Adrenal gland (tissue), 12 donors: ENCODE measurements around the gene GAMT. TPM values are rescaled to one million over a fixed set of nuclear protein-coding genes. Genes with fewer than 3 reads are reported as not detected.
A peak's percentile ranks its signal among the peaks of the same experiment; 100 is the strongest.

Experiments
- DNase-seq, 7 donors: peaks; one replicate each; pipeline ENCODE4 v3.0.0-alpha.2; 2019 to 2020
- H3K27ac ChIP-seq, 5 donors: fragments of 200-600 bp; sonication (generic) in 4 of 5; 1 replicate in 3 of 5; 2 replicates in 2 of 5; pipeline versions ENCODE4 v1.5.1 to v1.8.0; 2016 to 2020; ENCODE audit warnings: mild to moderate bottlenecking in 1 of 5
- H3K27me3 ChIP-seq: fragments of 200-600 bp; 2 replicates; pipeline ENCODE4 v1.8.0; 2021
- H3K36me3 ChIP-seq, 2 donors: fragments of 200-600 bp; replicated peaks in 1 of 2; 1 replicate in 1 of 2; 2 replicates in 1 of 2; pipeline versions ENCODE4 v1.5.1 to v1.8.0; 2018 to 2022
- H3K4me1 ChIP-seq, 2 donors: fragments of 200-600 bp; replicated peaks in 1 of 2; 1 replicate in 1 of 2; 2 replicates in 1 of 2; pipeline versions ENCODE4 v1.5.1 to v1.8.0; 2018 to 2021
- H3K4me3 ChIP-seq, 4 donors: fragments of 200-600 bp; sonication (generic) in 3 of 4; one replicate each; pipeline ENCODE4 v1.5.1; 2016 to 2018
- H3K9me3 ChIP-seq, 3 donors: fragments of 200-600 bp; sonication (generic) in 1 of 3; replicated peaks in 1 of 3; 1 replicate in 2 of 3; 2 replicates in 1 of 3; pipeline versions ENCODE4 v1.5.1 to v1.8.0; 2016 to 2021
- CTCF ChIP-seq, 6 experiments: fragments of 450-650 bp in 4 of 6; fragments of 200-600 bp in 2 of 6; sonication (generic) in 1 of 6; IDR thresholded peaks; 1 replicate in 5 of 6; 2 replicates in 1 of 6; pipeline versions ENCODE4 v1.5.1 to v1.8.0; 2016 to 2021; ENCODE audit warnings: antibody characterized with exemption in 6 of 6, mild to moderate bottlenecking in 2 of 6, moderate library complexity in 1 of 6
- POLR2A ChIP-seq, 2 donors: fragments of 450-650 bp; IDR thresholded peaks; one replicate each; pipeline ENCODE4 v1.6.1; 2017; ENCODE audit warnings: antibody characterized with exemption in 2 of 2, mild to moderate bottlenecking in 2 of 2, moderate library complexity in 1 of 2
- WGBS, 4 donors: extraction: QIAGEN DNeasy Blood & Tissue Kit in 2 of 4; methylation state at CpG; one replicate each; pipeline versions ENCODE4 v1.1.5 to v1.1.7; 2013 to 2017; 5-methylcytosine and 5-hydroxymethylcytosine counted together
- intact Hi-C, 2 donors: fragments of 100-400 bp; cut with DNase I; formaldehyde crosslinking; loops; one replicate each; pipeline versions ENCODE4 v1.14.1 to v1.15.0; 2022 to 2023
- polyA plus RNA-seq, 3 donors: library from polyadenylated mRNA; stranded (reverse); fragments of 200-250 nt in 2 of 3; fragments of 350-450 nt in 1 of 3; fragmentation: Illumina TruSeq in 1 of 3; extraction: RNeasy Lipid Tissue Mini Kit (QIAGEN cat#74804) in 1 of 3; gene quantifications; one replicate each; pipeline ENCODE4 v1.2.3, GENCODE V29; 2013 to 2014
- total RNA-seq, 9 donors: library from RNA; depleted of rRNA in 4 of 9; stranded (reverse); fragments of >200 nt in 4 of 9; fragments of 120-200 nt in 1 of 9; fragmentation: NEBNext Ultra II Directional in 1 of 9; extraction: Animal tissue kit (Norgen Biotek cat#: 25700) in 1 of 9; gene quantifications; one replicate each; pipeline versions ENCODE4 v1.1.0 to v1.2.4, GENCODE V29; 2013 to 2023
- donor health status: healthy with polysubstance abuse.
- donor health status: Bipolar disorder and iron deficiency.
- donor health status: DM: yes; HTN: yes; CAD: no.
- donor health status: DM: no; HTN: no; CAD: no.
- donor health status: DM: no; HTN: no; CAD: no.
- donor health status: DM: yes; HTN: yes; CAD: no.

Gene GAMT
- total and polyA plus RNA-seq, 12 donors, result 7.4 to 96.9 (median 36.3) TPM

- no peak for DNase-seq
- no peak for TF ChIP-seq CTCF (IDR thresholded peaks at IDR 0.05)
- no peak for TF ChIP-seq POLR2A (IDR thresholded peaks at IDR 0.05)
- 69 to 88% (median 78%) methylated on average over 19 to 30 of the region's 30 CpGs for WGBS, 4 donors
- H3K4me3 ChIP-seq, result no peak overlapping the region
- peaks cover 18 to 38% of the 10 kb centered on the region in 2 donors for H3K4me1 ChIP-seq
- peak overlapping the region in 3 of 5 donors; percentile 13 to 62 (median 59) for H3K27ac ChIP-seq
- no peaks in the 10 kb centered on the region for H3K27me3 ChIP-seq
- H3K36me3 ChIP-seq, result peaks cover 0 to 53% of the 10 kb centered on the region in 2 donors
- intact Hi-C loops, result no loop called here
- no peaks in the 10 kb centered on the region for H3K9me3 ChIP-seq
Observed at GRCh38 chr19:1360126-1360817, 41.1 kb downstream of the GAMT start.

GRCh38 chr19:1357531-1358109 lies 43.7 kb downstream of the GAMT start:
- no peak overlapping the region for H3K4me3 ChIP-seq
- no peaks in the 10 kb centered on the region for H3K9me3 ChIP-seq
- DNase-seq, result no peak
- H3K27me3 ChIP-seq, result no peaks in the 10 kb centered on the region
- TF ChIP-seq POLR2A (IDR thresholded peaks at IDR 0.05), result no peak
- TF ChIP-seq CTCF (IDR thresholded peaks at IDR 0.05), result no peak
- intact Hi-C loops, result no loop called here
- no peak overlapping the region for H3K27ac ChIP-seq
- 86 to 90% (median 88%) methylated on average over 24 of the region's 24 CpGs for WGBS, 4 donors
- H3K36me3 ChIP-seq, result peaks cover 0 to 35% of the 10 kb centered on the region in 2 donors
- H3K4me1 ChIP-seq, result peaks cover 24 to 42% of the 10 kb centered on the region in 2 donors

- peaks cover 24 to 35% of the 10 kb centered on the region in 2 donors for H3K4me1 ChIP-seq
- peak overlapping the region in 4 of 5 donors; percentile 9 to 94 (median 71) for H3K27ac ChIP-seq
- intact Hi-C loops, result no loop called here
- H3K4me3 ChIP-seq, result peak overlapping the region in 1 of 4 donors; percentile 91
- no peaks in the 10 kb centered on the region for H3K9me3 ChIP-seq
- peaks cover 0 to 29% of the 10 kb centered on the region in 2 donors for H3K36me3 ChIP-seq
- TF ChIP-seq POLR2A (IDR thresholded peaks at IDR 0.05) (no peak), CTCF (IDR thresholded peaks at IDR 0.05) (no peak)
- WGBS, 4 donors, result 11 to 48% (median 30%) methylated on average over 3 of the region's 3 CpGs
- no peaks in the 10 kb centered on the region for H3K27me3 ChIP-seq
- DNase-seq, result peak in 4 of 7 donors; percentile 57 to 72 (median 64)
Observed at GRCh38 chr19:1356508-1356865, 44.9 kb downstream of the GAMT start.

- intact Hi-C loops, result no loop called here
- WGBS, 4 donors, result 14 to 19% (median 17%) methylated on average over 26 to 32 of the region's 32 CpGs
- Histone ChIP-seq H3K36me3 (peaks cover 0 to 29% of the 10 kb centered on the region in 2 donors), H3K27ac (peak overlapping the region in 4 of 5 donors; percentile 9 to 94 (median 71)), H3K27me3 (no peaks in the 10 kb centered on the region), H3K4me3 (peak overlapping the region in 2 of 4 donors; percentile 46 to 91), H3K4me1 (peaks cover 19 to 28% of the 10 kb centered on the region in 2 donors), H3K9me3 (no peaks in the 10 kb centered on the region)
- TF ChIP-seq CTCF (IDR thresholded peaks at IDR 0.05) (no peak), POLR2A (IDR thresholded peaks at IDR 0.05) (peak in 1 of 2 donors; percentile 28)
- peak in 1 of 7 donors; percentile 47 for DNase-seq
Observed at GRCh38 chr19:1355568-1356507, 45.5 kb downstream of the GAMT start.
